ENCODE measurements around the gene MAPK7.

Gene MAPK7

DNA sequence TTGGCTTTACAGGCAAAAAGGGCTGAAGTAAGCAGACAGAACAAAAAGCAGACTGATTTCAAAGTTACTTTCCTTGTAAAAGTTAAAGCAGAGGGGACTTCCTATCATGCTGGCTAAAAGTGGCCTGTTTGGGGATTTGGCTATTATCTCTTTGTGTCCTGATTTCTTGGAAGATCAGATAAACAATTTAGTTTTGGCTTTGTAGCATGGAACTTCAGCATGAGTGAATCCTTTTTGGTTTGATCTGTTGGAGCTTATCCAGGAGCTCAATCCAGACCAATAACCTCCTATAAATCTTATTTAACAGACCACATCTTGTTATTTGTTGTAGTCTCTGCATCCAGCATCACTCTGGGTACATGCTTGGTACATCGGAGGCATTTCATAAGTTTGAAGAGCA is 23.9 kb downstream of the MAPK7 start:
- DNase-seq, result no peak

DNA sequence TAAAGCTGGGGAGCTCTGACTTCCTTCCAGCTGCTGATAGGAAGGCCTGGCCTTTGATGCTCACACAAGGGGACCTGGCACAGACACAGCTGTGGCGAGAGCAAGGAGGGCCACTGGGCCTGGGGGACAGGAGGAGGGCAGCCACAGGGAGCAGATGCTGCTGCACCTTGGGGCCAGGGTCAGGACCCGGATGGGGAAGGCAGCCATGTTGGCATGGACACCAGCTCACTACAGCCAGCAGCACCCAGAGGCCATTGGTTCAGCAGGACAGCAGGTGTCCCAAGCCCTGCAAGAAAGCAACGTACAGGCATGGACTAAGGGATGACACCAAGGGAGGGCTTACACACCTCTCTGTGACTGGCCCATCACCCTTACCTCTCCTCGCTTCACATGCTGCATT is 24.7 kb downstream of the MAPK7 start:
- DNase-seq, result no peak

- no peak for DNase-seq
These were observed 26.0 kb downstream of the MAPK7 start for GRCh38 chr17:19404264-19404663.

- no peak for DNase-seq
These were observed 26.8 kb downstream of the MAPK7 start for GRCh38 chr17:19405114-19405513.

- no peak for DNase-seq
These were observed 29.5 kb downstream of the MAPK7 start for GRCh38 chr17:19407601-19408345.

GRCh38 chr17:19408346-19408710 is 30.0 kb downstream of the MAPK7 start:
- DNase-seq, result no peak

GRCh38 chr17:19409066-19409465 is 30.8 kb downstream of the MAPK7 start:
- DNase-seq, result no peak

DNA sequence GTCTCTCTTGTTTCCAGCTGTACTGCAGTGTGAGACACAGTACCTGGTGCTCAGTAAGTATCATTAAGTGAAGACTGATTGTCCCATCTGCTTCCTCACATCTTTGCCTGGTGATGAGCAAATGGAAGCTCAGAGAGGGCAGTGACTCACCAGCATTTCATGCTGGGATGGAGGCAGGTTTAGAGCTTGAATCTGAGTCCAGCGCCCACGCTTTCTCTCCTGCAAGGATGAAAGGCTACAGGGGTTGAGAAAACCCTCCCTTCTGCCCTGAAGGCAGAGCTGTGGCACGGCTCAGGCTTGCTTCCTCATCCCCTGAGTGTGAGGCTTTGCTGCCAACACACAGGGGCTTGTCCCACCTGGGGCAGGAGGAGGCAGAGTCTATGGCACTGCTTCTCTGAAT is 31.2 kb downstream of the MAPK7 start:
- DNase-seq, result no peak

DNA sequence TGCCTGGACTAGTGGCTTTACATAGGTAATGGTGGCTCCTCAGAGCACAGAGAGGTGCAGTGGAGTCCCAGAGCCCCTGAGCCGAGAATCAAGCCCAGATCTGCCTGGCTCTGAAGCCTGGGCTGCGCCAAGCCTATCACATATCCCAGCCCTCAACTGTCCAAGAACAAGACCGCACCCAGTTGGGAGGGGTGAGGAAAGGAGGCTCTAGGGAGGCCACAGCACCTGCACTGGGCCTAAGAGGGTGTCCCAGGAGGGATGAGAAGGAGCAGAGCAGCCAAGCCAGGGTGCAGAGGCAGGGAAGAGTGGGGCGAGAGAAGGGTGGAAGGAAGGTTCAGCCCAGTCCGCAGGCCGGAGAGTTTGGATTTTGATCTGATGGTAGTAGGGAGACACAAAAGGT is 31.8 kb downstream of the MAPK7 start:
- no peak for DNase-seq

- no peak for DNase-seq
These were observed 32.8 kb downstream of the MAPK7 start, which contains the start of gene RNF112 for GRCh38 chr17:19410875-19411620. RNF112 (plus strand) TSS chr17:19411232; CDS start chr17:19411409, 177 bp downstream.

GRCh38 chr17:19411631-19412030 is 33.3 kb downstream of the MAPK7 start:
- DNase-seq, result no peak

- DNase-seq, result no peak
These were observed 34.2 kb downstream of the MAPK7 start for GRCh38 chr17:19412510-19412909.

GRCh38 chr17:19412984-19413383 is 34.7 kb downstream of the MAPK7 start:
- no peak for DNase-seq

DNA sequence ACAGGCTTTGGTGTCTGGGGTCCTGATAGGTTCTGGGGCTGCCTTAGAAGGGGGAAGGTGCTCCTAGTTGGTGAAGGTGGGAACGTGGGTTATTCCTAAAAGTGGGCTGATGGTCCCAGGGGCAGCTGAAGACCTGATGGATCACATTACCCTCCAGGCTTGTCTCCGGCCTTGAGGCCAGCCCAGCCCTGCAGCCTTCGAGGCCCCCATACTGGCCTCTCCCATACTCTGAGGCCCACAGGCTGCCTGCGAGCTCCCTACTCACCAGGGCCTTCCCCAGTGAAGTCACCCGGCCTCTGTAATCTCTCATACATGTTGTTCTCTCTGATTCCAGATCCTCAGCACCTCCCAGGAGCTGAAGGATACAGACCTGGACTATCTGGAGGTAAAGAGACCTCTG is 35.5 kb downstream of the MAPK7 start:
- DNase-seq, result no peak

- no peak for DNase-seq
These were observed 36.3 kb downstream of the MAPK7 start for GRCh38 chr17:19414396-19415280.

GRCh38 chr17:19415311-19415710 is 37.0 kb downstream of the MAPK7 start:
- no peak for DNase-seq

- DNase-seq, result no peak
These were observed 37.8 kb downstream of the MAPK7 start for GRCh38 chr17:19415806-19416775.

GRCh38 chr17:19417611-19418010 is 39.3 kb downstream of the MAPK7 start:
- DNase-seq, result no peak

DNA sequence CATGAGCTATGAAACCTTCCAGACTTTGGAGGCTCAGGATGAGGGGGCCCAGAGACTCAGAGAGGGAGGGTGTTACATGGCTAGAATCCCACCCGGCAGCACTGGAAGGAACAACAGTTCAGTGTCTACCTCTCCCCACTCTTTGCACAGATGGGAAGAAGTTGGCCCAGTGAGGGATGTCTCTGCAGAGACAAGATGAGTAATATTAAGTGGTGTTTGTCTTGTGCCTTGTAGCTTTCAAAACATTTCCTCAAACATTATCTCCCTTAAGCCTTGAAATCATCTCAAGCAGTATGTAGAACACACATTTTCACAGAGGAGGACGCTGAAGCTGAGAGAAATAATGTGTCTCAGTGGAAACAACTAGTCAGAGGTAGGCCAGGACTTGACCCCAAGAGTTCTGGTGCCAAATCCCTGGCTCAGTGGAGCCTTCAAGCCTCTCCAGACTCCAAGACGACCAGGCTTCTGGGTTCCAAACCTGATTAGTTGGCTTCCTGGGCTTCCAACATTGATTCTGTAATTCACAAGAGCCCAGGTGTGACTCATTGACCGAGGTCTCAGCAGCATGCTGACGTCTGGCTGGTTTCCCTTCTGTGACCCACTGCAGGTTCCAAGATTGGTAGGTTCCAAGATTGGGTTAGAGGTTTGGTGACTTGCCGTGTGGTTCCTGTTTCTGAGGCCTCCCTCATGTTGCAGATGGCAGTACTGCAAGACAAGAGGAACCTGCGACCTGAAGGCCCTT is 40.1 kb downstream of the MAPK7 start:
- DNase-seq, result no peak

GRCh38 chr17:19421219-19421618 is 42.9 kb downstream of the MAPK7 start:
- no peak for DNase-seq

DNA sequence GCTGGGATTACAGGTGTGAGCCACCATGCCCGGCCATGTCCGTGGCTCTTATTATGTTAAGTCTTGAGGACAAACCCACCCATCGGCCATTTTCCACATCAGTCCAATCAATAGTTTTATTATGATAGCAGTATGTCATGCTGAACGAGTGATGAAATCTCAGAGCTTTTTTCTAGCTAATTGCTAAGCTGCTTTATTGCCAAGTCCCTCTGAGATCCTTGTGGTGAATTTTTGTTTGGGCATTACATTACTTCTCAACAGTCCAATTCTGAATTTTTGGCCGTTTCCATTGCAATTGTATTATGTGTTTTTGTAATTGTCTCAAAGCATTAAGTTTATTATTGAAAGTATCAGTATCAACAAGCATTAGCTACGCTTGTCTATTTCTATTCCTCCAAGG is 43.6 kb downstream of the MAPK7 start:
- DNase-seq, result no peak
